ENCODE data around the gene TBC1D12.

DNA sequence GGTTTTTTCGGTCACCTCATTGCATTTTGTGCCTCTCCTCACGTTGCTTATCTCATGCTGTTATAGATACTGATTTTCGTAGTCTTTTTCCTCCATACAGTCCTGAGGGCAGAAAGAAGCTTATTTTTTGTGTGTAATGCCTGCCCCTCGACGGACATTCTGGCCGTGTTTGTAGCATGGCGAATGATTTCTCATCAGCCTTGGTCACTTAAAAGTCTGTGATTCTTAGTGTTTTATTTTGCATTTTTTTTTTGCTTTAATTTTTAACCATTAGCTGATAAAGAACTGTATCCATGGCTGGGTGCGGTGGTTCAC lies 39.1 kb upstream of the TBC1D12 start:
- TF ChIP-seq, protein P1, sequence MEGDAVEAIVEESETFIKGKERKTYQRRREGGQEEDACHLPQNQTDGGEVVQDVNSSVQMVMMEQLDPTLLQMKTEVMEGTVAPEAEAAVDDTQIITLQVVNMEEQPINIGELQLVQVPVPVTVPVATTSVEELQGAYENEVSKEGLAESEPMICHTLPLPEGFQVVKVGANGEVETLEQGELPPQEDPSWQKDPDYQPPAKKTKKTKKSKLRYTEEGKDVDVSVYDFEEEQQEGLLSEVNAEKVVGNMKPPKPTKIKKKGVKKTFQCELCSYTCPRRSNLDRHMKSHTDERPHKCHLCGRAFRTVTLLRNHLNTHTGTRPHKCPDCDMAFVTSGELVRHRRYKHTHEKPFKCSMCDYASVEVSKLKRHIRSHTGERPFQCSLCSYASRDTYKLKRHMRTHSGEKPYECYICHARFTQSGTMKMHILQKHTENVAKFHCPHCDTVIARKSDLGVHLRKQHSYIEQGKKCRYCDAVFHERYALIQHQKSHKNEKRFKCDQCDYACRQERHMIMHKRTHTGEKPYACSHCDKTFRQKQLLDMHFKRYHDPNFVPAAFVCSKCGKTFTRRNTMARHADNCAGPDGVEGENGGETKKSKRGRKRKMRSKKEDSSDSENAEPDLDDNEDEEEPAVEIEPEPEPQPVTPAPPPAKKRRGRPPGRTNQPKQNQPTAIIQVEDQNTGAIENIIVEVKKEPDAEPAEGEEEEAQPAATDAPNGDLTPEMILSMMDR (IDR thresholded peaks at IDR 0.05; ENCODE audit: poor library complexity, severe bottlenecking), result no peak
- TF ChIP-seq TAF1 (IDR thresholded peaks at IDR 0.05; ENCODE audit: low read depth), result no peak
- no peak for TF ChIP-seq EZH2 (IDR thresholded peaks at IDR 0.05; ENCODE audit: borderline replicate concordance, insufficient read depth, low read length, poor library complexity, severe bottlenecking)
